ENCODE measurements around the gene TMED6.

The TMED6 gene

DNA sequence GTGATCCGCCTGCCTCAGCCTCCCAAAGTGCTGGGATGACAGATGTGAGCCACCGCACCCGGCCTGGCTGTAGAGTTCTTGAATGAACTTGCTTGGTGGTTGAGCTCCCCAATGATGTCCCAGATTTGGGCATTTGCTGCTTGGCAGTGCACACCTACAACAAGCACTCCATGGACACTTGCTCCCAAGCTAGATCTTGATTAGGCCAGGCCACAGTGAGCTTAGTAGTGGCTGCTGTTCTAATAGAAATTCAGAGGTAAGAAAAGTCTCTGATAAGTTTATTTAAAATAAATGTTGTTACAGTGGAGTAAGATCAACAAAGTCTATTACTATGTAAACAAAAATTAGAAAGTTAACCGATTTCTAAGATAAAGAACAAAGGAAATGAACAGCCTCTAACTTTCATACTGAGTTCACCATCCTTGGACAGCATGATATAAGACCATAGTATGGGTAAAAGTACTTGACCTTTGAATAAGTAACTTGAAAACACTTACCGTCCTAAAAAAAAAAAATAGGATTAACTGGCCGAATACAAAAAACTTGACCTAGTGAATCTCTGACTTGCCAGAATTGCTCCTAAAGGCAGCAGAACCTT is 951 bp downstream of the TMED6 start:
- no peak for DNase-seq

DNA sequence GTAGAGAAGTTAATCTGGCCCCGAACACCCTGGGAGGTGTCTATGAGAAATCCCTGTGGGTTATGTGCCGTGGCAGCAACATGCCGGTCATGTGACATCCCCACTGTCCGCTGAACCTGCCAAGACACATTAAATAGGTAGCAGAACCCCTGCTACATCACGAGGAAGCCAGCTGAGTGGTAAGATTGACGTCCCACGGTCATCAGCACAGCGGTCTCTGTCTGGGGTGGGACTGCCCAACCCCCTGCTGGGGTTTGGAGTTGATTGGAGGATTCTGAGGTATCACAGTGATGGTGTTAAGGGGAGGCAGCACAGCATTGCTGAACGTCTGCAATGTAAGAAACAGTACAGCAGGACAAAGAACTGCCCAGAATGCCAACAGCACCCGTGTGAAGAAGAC is 2.0 kb downstream of the TMED6 start:
- DNase-seq: no peak

DNA sequence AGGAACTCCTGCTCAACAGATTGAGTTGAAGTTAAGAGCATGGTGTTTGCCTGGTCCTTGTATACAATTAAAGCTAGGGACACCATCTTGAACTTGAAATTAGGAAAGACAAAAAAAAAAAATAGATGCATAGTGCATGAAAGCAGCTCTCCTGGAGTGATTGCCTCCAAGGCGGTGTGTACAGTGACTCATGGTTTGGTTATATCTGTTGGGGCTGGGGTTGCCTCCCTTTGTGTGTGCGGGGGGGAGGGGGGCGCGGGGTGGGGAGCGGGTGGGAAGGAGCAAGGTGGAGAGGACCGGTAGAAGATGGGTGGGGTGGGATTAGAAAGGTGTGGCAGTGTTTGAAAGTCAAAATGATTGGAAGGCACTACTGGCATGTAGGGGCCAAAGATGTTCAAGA is 3.4 kb downstream of the TMED6 start:
- no peak for DNase-seq

DNA sequence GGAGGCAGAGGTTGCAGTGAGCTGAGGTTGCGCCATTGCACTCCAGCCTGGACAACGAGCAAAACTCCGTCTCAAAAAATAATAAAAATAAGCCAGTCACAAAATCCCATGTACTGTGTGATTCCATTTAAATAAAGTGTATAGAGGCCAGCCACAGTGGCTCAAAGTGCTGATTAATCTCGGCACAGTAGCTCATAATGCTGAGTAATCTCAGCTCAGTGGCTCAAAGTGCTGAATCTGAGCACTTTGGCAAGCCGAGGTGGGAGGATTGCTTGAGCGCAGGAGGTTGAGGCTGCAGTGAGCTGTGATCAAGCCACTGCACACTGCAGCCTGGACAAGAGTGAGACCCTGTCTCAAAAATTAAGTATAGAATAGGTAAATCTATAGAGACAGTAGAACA is 4.9 kb downstream of the TMED6 start:
- DNase-seq: no peak

DNA sequence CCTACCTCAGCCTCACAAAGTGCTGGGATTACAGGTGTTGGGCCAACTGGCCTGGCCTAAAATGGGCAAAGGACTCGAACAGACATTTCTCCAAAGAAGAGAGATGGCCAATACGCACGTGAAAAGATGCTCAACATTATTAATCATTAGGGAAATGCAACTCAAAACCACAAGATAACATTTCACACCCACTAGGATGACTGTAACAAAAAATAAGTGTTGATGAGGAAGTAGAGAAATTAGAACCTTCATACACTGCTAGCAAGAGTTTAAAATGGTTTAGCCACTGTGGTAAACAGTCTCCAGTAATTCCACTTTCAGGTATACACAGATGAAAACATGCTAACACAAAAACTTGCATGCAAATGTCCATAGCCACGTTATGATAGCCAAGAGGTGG is 5.7 kb downstream of the TMED6 start:
- no peak for DNase-seq

DNA sequence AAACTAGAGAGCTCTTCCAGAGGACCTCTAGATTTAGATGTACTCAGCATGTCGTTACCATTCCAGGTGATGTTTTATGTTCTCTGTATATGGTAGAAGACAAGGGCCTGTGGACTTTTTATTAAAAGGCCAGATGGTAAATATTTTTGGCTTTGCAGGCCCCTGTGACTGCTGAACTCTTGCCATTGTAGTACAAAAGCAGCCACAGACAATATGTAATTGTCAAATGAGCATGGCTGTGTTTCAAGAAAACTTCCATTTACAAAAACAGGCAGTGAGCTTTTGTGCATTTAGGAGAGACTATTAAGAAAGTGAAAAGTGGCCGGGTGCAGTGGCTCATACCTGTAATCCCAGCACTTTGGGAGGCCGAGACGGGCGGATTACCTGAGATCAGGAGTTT is 7.4 kb downstream of the TMED6 start:
- no peak for DNase-seq

DNA sequence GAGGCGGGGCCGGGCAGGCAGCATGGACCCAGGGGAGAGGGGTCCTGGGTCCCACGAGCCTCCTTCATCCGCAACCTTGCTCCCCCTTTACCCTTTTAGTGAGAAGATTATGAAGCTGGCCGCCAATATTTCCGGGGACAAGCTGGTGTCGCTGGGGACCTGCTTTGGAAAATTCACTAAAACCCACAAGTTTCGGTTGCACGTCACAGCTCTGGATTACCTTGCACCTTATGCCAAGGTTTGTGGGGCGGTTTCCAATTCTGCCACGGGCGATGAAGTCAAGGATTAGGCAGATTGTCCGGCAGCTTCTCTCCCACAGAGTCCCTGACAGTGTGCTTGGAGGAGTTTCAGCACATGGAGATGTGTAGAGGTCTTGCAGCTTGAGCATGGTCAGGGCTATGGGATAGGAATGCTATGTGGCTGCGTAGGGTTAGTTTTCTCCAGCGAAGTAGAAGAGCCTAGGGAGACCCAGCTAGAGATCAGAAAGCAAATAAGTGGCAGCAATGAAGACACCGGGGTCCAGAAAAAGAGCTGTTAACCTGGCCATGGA is 11.4 kb downstream of the TMED6 start:
- DNase-seq: no peak

DNA sequence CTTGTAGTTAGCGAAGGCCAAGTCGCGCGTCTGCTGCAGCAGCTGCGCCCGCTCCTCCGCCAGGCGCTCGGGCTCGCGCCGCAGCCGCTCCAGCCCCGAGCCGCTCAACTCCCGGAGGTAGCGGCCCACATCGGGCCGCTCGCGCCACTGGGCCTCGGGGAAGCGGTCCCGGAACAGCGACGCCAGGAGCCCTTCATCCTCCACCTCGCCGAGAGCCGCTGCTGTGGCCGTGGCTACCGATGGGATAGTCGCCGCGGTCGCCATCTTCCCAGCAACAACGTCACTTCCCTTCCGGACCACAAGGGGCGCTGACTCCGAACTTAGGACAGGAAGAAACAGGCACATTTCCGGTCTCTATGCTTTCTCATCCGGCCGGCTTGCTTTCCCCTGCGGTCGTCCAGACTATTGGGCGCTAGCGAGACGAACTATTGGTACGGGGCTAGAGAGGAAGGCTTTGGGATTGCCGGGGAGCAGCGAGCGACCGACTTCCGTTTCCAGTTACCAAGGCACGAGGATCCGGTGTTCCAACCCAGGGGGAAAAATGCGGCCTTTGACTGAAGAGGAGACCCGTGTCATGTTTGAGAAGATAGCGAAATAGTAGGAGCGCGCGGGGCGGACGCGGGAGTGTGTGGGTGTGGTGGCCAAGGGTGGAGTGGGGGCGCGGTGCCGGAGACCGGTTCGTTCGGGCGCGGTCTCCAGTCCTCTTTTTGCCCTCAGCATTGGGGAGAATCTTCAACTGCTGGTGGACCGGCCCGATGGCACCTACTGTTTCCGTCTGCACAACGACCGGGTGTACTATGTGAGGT is 12.1 kb downstream of the TMED6 start, which contains the start of the genes COG8 and NIP7:
Gene COG8 (minus strand): TSS at position 276 of the 806 bp plus-strand sequence. CDS start 12 bp downstream, at position 264.
Gene NIP7 (plus strand): TSS at position 484 of the 806 bp plus-strand sequence. CDS start 58 bp downstream, at position 542.
- peak; percentile 100 for DNase-seq

DNA sequence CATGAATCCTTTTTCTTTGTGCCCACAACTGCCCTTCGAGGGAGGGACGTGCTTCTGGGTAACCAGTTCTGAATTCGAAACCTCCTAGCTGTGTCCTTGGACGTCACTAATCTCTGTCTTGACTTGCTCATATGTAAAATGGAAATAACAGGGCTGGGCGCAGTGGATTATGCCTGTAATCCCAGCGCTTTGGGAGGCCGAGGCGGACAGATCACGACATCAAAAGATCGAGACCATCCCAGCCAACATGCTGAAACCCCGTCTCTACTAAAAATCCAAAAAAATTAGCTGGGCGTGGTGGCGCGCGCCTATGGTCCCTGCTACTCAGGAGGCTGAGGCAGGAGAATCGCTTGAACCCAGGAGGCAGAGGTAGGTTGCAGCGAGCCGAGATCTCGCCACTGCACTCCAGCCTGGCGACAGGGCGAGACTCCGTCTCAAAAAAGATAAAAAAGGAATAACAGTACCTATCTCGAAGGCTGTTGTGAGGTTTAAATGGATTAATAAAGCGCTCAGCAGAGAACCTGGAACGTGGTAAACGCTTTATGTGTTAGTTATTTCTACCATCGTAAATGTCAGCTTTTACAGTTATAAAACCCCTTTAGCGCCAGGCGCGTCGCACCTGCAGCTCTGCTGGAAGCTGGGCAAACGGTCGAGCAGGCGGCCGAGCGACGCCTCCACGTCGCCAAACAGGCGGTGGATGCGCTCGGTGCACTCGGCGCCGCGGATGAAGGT is 12.9 kb downstream of the TMED6 start:
- DNase-seq: no peak

DNA sequence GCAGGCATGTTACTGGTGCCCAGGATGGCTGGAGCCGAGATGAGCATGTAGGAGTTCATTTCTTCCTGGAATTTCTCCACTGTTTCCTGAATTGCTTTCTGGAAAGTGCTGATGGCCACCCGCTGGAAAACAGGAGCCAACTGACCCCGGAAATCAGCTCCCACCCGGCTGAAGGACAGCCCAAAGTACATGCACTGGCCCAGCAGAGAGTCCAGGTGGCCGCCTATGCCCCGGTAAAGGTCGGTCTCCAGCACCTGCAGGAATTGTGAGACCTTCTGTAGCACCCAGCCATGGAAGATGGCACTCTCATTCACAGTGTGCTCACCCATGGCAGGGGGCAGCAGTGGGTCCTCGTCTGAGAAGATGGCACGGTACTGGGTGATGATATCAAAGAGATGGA is 16.9 kb downstream of the TMED6 start:
- DNase-seq: no peak

DNA sequence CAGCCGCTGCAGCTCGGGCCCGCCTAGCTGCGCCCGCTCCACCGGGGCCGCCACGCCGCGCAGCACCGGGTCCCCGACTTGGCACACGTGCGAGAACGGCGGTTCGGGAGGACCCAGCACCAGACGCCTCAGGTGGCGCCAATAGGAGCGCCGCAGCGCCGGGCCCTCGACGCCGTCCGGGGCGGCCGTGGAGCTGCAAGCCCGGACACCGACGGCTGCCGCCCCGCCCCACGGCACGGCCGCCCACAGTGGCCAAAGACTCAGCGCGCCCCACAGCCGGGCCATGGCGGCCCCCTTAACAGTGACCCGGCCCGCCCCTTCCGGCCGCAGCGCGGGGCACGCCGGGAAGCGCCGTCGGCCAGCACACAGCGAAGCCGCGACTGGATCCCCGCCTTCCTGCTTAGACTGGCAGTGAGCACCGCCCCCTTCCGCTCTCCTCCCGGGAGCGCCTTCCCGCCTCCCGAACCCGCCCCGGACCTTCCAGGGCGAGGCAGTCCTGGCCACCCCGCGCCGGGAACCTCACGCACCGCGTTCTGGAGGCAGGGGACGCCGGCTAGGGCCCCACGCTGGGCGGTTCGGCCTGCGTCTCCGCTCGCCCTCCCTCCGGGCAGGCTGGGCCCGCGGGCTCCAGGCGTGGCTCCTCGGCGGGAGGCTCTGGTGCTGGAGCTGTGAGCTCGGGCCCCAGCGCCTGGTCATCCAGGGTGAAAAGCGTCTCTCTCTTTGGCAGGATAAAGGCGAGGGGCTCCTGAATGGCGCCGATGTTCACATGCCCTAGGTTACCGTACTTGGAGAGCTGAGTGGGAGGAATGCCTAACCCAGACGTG is 21.1 kb downstream of the TMED6 start, which contains the start of gene PDF:
Gene PDF (minus strand): TSS at position 303 of the 824 bp plus-strand sequence. CDS start 18 bp downstream, at position 285.
- peak; percentile 90 for DNase-seq

DNA sequence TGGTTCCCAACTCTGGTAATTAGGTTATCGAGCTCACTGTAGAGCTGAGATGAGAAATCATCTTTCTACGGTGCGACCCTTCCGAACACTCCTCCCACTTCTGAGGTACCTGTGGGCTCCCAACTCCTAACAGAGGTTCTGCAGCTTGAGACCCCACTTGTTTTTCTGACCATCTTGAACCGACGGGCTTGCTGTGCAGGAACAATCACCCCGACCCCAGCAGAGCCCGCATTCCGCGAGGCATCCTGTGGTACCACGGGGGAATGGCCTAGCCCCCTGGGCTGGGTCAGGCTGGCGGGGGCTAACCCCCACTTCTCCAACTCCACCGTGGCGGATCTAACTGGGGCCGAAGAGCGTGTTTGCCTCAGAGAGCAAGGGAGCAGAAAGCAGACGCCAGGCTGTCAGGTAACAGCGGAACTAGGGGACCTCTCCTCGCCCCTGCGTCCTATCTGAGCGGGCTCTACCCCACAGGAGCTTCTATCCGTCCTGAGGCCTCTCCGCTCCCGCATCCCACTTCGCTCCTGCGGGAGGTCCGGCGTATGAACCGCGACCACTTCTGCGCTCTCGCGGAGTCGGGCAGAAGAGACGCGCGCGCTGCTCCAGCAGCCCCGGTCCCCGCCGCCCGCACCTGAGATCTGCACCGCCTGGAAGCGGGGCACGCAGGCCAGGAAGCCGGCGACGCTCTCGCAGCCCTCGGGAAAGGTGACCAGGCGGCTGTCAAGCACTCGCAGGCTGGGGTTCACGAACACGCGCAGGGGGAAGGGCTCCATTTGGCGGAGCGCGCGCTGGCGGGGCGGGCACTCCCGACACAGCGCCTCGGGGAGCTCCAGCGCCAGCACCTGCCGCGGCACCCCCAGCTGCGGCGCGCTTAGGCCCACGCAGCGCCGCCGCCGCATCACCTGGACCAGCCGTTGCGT is 22.0 kb downstream of the TMED6 start:
- DNase-seq: no peak

DNA sequence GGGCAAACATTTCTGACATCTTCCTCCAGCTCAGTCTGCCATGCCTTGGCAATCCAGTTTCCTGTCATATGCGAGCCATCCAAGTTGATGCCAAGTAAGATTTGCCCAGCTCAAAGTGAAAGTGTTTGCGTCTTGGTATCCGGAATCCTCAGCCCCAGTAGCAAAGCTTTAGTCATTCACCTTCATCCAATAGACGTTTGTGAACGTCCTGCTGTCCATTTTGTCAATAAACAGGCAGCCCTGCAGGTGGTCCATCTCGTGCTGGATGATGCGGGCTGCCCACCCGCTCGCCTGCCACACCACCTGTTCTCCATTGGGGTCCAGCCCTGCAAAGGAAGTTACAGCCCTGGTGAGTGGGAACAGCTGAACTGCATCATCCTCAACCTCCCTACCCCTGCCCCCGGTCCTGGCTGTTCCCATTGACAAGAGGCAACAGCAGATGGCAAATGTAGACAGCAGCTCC is 22.7 kb downstream of the TMED6 start:
- no peak for DNase-seq

DNA sequence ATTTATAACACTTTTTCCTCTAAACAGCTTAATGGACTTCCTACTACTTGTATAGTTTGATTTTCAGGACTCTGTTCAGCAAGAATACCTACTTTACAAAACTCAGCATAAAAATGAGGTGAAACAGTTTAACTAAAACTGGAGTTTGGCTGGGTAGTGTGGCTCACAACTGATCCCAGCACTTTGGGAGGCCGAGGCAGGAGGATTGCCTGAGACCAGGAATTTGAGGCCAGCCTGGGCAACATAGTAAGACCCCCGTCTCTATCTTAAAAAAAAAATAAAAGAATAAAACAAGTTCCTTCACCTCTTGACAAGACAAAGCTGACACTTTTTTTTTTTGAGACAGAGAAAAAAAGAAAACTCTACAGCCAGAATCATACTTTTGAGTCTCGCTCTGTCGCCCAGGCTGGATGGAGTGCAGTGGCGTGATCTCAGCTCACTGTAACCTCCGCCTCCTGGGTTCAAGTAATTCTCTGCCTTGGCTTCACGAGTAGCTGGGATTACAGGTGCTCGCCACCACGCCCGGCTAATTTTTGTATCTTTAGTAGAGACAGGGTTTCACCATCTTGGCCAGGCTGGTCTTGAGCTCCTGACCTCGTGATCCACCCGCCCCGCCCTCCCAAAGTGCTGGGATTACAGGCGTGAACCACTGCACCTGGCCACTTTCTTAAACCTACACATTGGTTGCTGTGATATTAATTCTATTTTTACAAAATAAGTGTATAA is 23.8 kb downstream of the TMED6 start:
- DNase-seq: no peak

DNA sequence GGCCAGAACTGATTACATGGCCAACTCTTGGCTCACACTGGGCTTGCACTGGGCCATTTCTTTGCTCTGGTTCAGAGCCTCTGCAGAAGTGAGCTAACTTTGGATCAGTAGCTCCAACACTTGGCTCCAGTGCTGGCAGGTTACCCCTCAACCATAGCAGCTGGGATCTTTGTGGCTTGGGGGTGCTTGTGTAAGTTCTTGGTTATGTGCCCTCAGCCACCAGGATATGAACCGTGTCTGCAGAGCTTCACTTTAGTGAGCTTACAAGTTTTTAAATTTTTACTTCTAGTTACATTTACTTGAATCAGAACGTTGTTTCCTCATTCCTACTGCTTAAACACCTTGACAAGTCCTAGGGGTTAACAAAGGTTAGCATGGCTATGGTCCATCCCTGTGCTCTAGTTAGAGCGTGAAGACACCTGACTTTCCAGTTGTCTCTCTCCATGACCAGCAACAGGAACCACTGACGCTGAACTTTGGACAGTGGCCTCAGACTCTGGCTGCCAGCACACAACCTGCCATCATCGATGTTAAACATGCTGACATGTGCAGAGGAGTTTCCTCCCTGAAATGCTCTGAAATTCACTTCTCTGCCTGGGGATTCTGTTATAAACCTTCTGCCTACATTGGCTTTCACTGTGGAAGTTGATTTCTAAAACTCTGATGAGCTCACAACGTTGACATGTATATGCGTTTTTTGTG is 25.3 kb downstream of the TMED6 start:
- no peak for DNase-seq

DNA sequence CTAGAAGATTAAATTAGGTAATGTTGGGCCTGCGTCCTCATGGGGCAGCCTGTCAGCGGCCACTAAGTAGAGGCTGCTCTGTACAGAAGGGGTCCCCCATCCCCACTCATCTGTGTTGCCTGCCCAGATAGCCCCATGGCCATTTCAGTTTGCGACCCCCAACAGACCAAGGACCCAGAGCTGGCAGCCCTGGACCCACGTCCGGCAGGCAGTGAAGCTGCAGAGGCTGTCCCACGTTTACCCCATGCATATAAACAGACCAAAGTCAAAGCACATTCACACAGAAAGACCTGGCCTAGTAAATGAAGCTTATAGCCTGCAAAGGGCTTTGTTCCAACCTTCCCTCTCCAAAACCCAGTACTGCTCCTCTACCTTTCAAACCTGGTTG is 25.8 kb downstream of the TMED6 start:
- no peak for DNase-seq

DNA sequence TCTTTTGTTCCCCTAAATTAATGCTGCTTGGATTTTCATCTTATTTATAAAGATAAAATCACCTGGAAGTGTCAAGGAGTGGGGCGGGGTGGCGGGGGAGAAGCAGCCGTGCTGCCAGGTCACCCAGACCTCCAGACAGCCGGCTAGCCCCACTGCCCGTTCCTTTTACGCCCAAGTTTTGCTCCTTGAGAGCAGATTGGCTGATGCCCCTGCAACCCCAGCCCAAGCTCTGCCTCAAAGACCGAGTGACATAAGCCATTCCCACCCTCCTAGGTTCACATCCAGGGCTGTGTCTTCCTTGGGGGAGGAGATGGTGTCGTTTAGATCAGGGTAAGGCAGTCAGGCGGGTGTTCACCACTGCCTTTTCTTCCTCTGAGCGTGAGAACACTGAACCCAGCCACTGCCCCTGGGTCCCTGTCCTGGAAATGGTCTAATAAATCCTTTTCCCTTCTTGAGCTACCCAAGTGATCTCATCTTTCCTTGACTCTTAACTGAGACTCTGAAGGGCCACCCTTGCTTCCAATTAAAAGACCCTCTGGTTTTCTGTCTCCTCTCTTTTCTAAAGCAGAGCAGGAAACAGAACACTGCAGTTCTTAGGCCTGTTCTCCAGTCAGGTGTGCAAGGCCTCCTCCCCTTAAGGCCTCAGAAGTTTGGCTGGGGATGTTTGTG is 26.9 kb downstream of the TMED6 start:
- DNase-seq: no peak

DNA sequence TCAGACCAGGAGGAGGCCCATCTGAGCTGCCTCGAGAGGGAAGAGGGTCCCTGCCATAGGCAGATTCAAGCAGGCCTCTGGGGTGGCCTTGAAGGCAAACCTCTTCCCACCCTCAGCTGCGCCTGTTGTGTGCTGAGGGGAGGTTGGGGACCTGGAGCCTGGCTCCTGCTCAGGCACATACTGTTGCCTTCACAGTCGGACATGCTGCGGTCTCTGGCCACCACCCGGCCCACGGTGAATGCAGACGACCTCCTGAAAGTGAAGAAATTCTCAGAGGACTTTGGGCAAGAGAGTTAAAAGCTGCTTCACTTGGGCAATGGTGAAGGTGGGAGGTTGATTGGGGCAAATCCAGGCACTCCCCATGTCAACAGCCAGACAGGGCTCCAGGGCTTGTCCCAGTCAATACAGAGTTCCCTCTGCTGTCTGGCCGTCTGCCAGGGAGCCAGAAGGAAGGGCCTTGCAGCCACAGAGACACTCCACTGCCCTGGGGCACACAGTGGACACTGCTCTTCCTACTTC is 27.5 kb downstream of the TMED6 start:
- DNase-seq: no peak

DNA sequence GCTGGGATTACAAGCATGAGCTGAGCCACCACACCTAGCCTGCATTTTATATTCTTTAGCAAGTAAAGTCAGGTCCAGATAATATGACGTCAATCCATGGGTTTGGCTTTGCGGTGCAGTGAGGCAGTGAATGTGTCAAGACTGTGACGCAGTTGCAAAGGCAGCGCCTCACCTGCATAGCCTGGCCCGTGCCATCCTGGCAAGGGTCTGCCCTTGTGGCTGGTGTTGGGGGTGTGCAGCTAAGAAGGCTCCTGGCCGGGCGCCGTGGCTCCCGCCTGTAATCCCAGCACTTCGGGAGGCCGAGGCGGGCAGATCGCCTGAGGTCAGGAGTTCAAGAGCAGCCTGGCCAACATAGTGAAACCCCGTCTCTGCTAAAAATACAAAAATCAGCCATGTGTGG is 28.2 kb downstream of the TMED6 start:
- DNase-seq: no peak
